HG03064 (cell line): ENCODE data around the gene UNC13A.

Experiments used
- ATAC-seq: cut with Tn5 transposase; IDR thresholded peaks from one replicate; pipeline ENCODE4 v1.9.1; 2021; ENCODE audit warnings: low read depth; ENCODE audit not compliant: unreplicated experiment

The UNC13A gene

DNA sequence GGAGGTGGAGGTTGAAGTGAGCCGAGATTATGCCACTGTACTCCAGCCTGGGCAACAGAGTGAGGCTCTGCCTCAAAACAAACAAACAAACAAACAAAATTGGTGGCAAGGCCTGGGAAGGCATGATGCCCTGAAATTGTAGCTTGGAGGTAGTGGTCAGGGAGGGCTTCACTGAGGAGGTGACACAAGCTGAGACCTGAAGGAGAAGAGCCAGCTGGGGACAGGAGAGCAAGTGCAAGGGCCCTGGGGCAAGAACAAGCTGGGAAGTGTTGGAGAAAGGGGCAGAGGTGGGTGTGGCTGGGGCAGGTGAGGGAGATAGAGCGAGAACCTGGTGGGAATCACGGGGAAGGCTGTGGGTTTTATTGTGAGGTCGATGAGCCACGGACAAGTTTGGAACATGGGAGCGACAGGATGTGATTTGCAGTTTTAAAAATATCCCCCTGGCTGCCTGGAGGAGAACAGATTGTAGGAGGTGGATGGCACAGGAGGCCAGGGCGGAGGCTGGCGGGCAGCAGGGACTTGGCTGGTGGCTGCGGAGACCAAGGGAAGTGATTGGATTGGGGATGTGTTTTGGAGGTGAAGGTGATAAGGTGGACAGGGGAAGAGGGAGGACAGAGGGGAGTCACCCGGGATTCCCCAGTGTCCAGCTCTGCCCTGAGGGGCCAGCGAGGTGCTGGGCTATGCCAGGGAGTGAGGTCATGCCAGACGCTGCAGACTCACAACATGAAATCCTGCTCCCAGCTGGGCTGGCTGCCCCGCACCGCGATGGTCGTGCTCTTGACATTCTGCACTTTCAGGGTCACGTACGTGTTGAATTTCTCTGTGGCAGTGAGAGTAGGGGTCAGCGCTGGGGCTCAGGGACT, 14.0 kb downstream of the UNC13A start:
- ATAC-seq, result no peak

DNA sequence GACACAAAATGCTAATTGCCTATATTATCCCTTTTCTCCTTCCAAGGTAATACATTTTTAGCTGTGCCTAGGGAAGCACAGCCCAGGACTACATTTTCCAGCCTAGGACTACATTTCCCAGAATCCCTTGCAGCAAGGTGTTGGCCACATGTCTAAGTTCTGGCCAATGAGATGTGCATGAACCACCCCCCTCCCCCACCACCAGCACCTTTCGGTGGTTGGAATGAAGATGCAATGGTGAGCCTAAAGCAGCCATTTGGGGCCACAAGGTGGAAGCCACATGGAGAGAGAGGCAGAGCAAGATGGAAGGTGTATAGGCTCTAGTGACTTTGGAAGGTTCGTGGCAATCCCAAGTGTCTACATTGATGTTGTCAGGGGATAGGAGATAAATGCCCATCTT, 16.2 kb downstream of the UNC13A start:
- ATAC-seq, result no peak

DNA sequence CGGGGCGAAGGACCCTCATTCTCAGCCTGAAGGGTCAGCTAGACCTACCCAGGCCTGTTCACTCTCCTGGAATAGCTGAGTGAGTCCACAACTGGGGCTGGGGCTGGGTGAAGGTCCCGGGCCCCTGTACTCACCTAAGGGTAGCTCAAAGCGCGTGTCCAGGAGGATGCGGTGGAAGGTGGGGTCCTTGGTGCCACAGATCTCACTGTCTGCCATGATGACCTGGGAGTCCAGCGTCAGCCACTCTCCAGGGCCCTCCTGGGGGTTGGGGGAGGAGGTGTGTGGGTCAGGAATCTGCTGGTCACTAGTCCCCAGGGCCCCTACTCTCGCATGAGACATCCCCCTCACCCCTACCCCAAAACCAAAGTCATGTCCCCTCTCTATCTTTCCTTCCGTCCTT, 18.7 kb downstream of the UNC13A start:
- no peak for ATAC-seq

GRCh38 chr19:17665058-17665457, 23.1 kb downstream of the UNC13A start:
- no peak for ATAC-seq

DNA sequence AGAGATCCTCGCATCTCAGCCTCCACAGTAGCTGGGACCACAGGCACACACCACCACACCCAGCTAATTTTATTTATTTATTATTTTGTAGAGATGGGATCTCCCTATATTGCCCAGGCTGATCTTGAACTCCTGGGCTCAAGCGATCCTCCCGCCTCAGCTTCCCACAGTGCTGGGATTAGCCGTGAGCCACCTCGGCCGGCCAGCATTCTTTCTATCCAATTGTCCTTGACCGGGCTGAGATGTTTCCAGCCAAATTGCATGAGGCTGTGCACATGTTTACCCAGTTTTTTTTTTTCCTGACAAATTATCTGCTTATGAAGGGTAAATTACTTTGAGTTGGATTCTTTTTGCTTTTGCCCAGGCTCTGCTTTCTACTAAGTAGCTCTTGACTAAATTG, 28.2 kb downstream of the UNC13A start:
- ATAC-seq, result no peak

- ATAC-seq, result no peak
Observed at GRCh38 chr19:17658666-17659065, 29.5 kb downstream of the UNC13A start.

- no peak for ATAC-seq
Observed at GRCh38 chr19:17658240-17658639, 29.9 kb downstream of the UNC13A start.

- ATAC-seq, result no peak
Observed at GRCh38 chr19:17656970-17657369, 31.2 kb downstream of the UNC13A start.

GRCh38 chr19:17655751-17656472, 32.2 kb downstream of the UNC13A start:
- ATAC-seq, result no peak

DNA sequence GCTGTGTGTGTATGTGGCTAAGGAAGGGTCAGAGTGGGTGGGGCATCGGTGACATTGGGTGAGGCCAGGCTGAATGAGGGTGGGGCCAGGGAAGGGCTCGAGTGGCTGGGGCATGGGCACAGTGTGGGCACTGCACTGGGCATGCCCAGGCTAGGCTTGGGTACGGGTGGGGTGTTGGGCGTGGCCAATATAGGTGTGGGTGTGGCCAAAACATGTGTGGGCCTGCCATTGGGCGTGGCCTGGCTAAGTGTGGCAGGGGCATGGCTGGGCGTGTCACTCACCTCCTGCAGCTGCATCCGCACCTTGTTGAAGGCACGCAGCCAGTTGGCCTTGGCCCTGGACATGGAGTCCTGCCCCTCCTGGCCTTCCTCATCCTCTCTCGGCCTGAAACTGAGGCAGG, 33.2 kb downstream of the UNC13A start:
- ATAC-seq, result no peak

DNA sequence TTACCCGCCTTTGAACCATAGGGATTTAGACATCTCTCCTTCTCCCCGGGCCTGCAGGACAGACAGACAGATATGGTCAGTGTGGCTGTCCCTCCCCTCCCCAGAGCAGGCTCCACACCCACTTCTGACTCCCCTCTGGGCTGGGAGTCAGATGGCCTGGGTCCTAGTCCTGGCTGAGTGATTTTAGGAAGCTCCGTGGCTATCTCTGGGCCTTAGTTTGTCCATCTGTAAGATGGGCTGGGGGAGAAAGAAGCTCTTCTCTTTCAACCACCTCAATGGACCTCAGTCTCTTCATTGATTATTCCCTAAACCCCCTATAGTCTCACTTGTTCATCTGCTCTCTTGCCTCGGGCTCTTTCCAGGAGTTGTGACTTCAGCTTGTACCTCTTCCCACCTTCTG, 35.5 kb downstream of the UNC13A start:
- ATAC-seq, result no peak

DNA sequence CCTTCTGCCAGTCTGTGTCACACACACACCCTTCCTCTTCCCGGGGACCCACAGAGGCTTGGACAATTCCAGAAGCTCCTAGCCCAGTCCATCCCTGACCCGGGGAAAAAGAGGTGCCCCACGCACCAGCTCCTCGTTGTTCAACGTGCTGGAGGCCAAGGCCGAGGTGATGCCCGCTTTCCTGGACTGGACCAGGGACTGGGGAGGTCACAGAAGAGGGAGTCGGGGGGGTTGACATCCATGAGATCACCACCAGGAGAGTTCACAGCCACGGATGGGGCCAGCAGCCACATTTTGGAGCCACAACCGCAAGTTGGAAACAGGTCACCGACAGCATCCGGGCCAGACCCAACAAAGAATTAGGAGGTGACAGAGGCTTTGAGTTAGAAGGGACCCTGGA, 39.4 kb downstream of the UNC13A start:
- no peak for ATAC-seq

DNA sequence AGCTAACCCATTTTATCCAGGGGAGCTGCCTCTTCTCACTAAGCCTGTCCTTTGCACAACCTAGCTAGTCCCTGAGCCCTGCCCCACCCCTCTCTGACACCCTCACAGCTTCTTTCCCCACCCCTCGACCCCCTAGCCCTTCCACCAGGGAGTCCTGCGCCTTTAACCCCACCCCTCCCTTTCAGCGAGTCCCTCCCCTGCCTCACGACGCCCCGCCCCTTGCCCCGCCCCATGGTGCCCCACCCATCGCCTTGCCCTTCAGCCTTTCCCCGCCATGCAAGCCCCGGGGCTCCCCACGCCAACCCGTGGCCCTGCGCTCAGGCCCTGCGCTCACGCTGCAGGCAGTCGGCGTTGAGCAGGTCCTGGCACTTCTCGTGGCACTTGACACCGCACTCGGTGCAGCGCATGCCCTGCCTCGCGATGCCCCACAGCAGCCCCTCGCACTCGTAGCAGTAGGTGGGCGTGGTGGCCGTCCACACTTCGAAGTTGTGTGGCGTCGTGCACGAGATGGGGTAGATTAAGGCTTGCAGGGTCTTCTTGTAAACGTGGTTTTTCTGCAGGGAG, 40.0 kb downstream of the UNC13A start:
- ATAC-seq, result no peak

DNA sequence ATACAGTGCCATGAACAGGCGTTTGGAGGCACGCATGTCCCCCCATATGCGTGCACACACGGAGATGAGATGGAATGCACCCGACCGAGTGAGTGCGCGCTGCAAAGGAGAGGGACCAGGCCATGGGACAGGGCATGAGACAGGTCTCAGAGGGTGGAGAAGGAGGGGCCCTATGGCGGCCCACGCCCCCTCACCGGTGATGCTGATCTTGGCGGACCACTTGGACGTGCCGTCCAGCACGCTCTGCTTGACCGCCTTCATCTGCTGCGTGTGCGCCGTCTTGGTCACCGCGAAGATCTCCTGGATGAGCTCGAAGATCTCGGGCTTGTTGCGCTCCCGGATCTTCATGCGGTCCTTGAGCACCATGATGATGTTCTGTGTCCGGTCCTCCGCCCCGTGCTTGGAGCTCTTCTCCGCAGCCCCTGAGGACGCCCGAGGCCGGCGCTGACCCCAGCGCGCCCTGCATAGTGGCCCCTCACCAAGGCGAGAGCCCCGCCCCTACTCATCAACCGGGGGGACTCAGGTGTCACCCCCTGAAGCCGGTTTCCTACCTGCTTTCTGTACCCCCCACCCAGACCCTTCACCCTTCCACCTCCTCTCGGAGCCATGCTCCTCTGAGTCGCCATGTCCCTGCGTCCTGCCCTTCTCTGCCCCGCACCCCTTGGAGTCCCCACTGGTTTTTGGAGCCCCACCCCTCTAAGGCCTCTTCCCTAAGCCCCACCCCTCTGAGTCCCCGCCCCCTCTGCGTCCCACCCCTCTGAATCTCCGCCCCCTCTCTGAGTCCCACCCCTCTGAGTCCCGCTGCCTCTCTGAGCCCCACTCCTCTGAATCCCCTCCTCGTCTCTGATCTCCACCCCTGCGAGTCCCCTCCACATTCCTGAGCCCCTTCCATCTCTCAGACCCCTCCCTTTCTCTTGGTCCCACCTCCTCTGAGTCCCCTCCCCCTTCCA, 40.8 kb downstream of the UNC13A start:
- no peak for ATAC-seq

DNA sequence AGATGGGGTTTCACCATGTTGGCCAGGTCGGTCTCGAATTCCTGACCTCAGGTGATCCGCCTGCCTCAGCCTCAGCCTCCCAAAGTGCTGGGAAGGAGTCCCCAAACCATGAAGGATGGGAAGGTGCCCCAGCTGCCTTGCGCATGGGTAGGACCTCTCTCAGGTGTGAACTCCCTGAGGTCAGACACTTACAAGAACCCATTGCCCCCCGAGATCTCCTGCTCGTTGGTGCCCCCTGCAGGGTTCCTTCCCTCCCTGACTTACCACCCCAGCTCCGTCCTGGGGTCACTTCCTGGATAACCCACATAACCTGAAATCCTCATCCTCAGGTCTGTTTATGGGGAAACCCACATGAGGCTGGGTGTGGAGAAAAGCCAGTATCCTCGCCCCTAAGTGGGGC, 41.7 kb downstream of the UNC13A start:
- no peak for ATAC-seq

DNA sequence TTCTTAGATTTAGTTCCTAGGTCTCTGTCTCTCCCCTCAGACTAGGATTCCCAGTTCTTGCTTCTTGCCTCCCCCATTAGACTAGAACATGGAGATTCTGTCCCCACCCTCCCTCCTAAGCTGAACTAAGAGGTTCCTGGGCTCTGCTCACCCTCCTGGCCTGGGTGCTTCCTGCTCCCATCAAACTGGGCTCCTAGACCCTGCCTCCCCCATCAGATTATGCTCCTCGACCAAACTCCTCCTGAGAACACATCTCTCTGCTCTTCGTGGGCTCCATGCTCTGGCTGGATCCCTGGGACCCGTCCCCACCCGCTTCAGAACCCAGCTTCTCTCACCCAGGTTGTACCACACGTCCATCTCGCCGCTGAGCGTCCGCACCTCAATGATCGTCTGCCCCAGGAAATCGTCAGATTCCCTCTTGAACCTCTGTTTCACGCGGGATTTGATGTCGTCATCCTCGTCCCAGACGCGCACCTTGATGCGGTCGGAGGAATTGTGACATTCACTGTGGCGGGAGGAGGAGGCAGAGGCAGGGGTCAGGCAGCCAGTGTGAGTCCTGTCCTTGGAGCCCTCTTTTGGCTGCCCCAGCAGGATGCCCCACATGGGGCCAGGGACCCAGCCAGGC, 42.7 kb downstream of the UNC13A start:
- no peak for ATAC-seq

- no peak for ATAC-seq
Observed at GRCh38 chr19:17642656-17643055, 45.5 kb downstream of the UNC13A start.

GRCh38 chr19:17641846-17642245, 46.3 kb downstream of the UNC13A start:
- no peak for ATAC-seq

GRCh38 chr19:17641181-17641580, 47.0 kb downstream of the UNC13A start:
- no peak for ATAC-seq

DNA sequence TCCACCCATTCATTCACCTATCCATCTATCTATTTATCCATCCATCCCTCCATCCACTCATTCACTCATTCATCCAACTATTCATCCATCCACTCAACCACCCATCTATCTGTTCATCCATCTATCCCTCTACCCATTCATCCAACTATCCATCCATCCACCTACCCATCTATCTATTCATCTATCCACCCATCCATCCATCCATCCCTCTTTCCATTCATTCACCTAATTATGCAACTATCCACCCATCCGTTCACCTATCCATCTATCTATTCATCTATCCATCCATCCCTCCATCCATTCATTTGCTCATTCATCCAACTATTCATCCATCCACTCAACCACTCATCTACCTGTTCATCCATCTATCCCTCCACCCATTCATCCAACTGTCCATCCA, 54.5 kb downstream of the UNC13A start:
- ATAC-seq, result no peak
